Fibroblast of lung (primary cell): ENCODE results near the gene TMPO.

Source experiments
- EZH2 ChIP-seq: IDR thresholded peaks from 2 replicates; pipeline ENCODE4 v1.5.1; 2012; ENCODE audit warnings: low read length, control low read depth, mild to moderate bottlenecking; ENCODE audit errors: missing control alignments
- TF ChIP-seq, protein P1 (sequence below), 2 donors: IDR thresholded peaks in 1 of 2; conservative IDR thresholded peaks in 1 of 2; 1 replicate in 1 of 2; 2 replicates in 1 of 2; pipeline ENCODE4 v1.5.1; 2011 to 2012; ENCODE audit warnings: low read length in 2 of 2, control low read depth in 1 of 2, inconsistent platforms in 1 of 2, low read depth in 1 of 2, mild to moderate bottlenecking in 1 of 2

DNA sequence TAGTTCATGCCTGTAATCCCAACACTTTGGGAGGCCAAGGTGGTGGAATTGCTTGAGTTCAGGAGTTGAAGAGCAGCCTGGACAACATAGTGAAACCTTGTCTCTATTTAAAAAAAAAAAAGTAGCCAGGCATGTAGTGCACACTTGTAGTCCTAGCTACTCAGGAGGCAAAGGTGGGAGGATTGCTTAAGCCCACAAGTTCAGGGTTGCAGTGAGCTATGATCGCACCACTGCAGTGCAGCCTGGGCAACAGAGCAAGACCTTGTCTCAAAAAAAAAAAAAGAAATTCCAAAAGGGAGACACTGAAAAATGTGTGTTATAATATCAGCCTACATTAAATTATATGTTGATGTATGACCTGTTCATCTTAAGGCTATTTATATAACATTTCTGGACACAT lies 14.7 kb downstream of the TMPO start:
- TF ChIP-seq, protein P1, sequence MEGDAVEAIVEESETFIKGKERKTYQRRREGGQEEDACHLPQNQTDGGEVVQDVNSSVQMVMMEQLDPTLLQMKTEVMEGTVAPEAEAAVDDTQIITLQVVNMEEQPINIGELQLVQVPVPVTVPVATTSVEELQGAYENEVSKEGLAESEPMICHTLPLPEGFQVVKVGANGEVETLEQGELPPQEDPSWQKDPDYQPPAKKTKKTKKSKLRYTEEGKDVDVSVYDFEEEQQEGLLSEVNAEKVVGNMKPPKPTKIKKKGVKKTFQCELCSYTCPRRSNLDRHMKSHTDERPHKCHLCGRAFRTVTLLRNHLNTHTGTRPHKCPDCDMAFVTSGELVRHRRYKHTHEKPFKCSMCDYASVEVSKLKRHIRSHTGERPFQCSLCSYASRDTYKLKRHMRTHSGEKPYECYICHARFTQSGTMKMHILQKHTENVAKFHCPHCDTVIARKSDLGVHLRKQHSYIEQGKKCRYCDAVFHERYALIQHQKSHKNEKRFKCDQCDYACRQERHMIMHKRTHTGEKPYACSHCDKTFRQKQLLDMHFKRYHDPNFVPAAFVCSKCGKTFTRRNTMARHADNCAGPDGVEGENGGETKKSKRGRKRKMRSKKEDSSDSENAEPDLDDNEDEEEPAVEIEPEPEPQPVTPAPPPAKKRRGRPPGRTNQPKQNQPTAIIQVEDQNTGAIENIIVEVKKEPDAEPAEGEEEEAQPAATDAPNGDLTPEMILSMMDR (conservative IDR thresholded peaks at IDR 0.05 in 1 of 2, IDR thresholded peaks at IDR 0.05 in 1 of 2; ENCODE audit: low read depth in 1 of 2, low read length in 2 of 2), result no peak
- no peak for TF ChIP-seq EZH2
